GM12872 (cell line): ENCODE results near the gene MUC13.

Experiments
- TF ChIP-seq, protein P1 (sequence below): IDR thresholded peaks from 3 replicates; pipeline ENCODE4 v1.5.1; 2011; ENCODE audit warnings: low read depth, mild to moderate bottlenecking, low read length, moderate library complexity; ENCODE audit not compliant: insufficient read depth

MUC13 gene

DNA sequence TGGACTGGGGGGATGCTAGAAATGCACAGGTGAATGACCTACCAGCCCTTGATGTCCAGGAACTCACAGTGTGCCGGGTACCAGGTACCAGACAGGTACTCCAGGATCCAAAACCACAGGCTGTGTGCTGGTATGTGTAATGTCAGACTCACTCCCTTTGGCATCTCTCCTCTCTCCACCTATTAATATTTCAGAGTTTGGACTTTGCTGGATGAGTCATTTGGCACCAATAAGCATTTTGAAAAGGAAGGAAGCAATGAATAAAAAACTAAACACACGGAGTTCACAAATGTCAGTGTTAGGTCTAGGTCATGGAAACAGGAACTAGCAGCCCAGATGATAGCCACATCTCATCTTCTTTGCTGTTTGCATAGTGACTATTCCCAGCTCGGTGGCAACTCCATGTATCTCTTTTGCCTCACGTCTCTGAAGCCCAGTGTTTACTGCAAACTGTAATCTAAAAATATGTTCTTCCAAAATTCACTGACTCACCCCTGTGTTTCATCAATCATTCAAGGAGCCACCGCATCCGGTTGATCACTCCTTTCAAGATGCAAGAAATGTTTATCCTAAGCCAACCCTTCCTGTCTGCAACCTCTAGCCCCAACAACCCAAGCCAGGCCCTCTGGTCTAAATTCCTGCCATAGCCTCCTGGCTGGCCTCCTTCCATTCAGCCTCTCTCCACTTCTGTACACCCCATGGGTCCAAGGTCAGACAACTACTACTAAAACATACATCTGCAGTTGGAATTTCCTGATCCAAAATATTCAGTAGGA, 55.8 kb downstream of the MUC13 start:
- TF ChIP-seq, protein P1, sequence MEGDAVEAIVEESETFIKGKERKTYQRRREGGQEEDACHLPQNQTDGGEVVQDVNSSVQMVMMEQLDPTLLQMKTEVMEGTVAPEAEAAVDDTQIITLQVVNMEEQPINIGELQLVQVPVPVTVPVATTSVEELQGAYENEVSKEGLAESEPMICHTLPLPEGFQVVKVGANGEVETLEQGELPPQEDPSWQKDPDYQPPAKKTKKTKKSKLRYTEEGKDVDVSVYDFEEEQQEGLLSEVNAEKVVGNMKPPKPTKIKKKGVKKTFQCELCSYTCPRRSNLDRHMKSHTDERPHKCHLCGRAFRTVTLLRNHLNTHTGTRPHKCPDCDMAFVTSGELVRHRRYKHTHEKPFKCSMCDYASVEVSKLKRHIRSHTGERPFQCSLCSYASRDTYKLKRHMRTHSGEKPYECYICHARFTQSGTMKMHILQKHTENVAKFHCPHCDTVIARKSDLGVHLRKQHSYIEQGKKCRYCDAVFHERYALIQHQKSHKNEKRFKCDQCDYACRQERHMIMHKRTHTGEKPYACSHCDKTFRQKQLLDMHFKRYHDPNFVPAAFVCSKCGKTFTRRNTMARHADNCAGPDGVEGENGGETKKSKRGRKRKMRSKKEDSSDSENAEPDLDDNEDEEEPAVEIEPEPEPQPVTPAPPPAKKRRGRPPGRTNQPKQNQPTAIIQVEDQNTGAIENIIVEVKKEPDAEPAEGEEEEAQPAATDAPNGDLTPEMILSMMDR, result no peak

DNA sequence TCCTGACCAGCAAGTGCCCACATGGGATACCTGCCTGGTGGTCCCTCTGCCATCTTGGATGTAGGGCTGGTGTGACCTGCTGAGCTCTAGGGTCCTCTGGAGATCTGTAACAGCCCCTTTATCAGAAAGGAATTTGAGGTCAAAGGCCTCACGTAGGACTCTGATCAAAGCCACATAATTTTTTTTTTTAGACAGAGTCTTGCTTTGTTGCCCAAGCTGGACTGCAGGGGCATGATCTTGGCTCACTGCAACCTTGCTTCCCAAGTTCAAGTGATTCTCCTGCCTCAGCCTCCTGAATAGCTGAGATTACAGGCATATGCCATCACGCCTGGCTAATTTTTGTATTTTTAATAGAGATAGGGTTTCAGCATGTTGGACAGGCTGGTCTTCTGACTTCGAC, 56.9 kb downstream of the MUC13 start:
- TF ChIP-seq, protein P1, result no peak

DNA sequence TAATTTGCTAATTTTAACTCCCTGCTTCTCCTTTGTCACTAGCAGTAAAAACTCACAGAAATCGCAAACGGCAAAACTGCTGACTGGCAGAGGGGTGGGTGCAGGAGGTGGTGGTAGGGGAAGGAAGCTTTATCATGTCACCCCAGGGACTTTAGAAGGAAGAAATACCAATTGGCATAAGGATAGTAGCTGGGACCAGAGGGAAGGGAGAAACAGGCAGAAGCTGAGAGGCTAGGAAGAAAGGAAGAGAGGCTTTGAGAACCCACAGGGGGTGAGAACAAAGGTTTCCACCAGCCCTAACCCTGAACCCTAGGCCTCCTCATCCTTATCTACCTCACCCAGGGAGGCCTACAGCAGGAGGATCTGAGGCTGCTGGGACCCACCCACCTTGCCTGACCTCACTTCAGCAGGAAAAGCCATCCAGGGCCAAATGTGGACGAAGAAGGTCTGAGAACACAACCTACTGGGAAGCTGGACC, 58.1 kb downstream of the MUC13 start:
- TF ChIP-seq, protein P1, result no peak

DNA sequence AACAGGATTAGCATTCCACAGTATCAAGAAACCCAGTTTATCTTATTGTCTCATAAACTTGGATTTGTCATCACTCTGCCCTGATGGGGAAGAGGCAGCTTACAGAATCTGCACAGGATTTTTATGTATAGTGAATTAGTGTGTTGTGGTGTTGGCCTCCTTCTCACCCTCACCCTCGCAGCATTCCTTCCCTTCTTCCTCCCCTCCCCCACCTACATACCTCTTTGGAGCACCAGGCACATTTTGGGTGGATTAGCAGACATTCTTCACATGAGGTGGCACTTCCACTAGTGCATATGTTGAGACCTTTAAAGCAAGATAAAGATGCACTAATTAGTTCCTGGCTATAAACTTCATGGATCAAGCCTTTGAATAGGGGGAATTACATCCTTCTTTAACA, 61.3 kb downstream of the MUC13 start:
- TF ChIP-seq, protein P1, result no peak

DNA sequence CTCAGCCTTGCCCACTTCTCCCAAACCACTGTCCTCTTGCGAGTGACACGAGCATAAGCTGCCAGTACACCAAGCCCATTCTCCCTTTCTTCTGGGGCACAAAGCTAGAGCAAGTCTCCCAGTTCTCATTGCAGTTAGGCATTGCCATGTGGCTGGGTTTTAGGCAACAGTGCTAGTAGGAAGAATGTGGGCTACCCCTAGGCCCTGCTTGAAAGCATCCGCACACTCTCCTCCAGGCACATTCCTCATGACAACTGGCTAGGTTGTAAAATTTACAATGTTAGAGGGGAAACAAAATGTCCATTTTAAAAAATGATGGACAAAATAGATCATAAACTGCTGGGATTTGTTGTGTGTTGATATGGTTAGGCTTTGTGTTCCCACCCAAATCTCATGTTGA, 67.0 kb downstream of the MUC13 start:
- TF ChIP-seq, protein P1, result no peak

DNA sequence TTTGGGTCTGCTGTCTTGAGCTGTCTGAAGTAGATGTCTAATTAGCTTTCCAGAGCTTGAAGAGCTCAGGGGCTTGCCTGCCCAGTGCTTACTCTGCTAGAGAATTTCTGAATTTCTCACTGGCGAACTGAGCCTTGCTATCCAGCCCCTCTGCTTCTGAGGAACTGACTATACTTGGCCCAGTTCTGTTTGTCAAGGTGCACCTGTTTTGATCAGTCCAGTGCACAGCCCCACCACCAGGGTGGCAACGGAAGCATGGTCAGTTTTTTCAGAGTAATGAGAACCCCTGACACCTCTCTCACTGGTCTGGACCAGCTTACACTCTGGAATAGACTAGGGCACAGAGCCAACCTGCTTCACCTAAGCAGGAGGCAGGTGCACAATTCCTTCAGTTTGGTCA, 72.5 kb downstream of the MUC13 start:
- TF ChIP-seq, protein P1, result peak; percentile 30; the same call in 1 of the 3 replicates

DNA sequence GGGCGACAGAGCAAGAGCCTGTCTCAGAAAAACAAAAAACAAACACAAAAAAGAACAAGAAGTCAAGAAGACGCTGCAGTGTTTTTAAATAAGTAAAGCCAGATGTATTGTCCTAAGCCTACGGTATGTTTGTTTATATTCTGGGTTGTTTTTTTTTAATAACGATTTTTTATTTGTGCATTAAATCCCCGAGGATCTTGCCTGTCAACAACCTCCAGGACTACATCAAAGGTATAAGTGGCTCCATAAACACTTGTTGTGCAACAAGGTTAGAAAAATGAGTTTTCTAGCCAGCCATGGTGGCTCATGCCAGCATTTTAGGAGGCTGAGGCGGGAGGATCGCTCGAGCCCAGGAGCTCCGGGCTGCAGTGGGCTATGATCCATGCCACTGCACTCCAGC, 73.5 kb downstream of the MUC13 start:
- TF ChIP-seq, protein P1, result no peak
